Tibial artery (tissue), 4 donors: ENCODE results near the gene RIC1.

Source experiments
- DNase-seq, 2 donors: peaks; one replicate each; pipeline ENCODE4 v3.0.0-alpha.2; 2019
- H3K27ac ChIP-seq, 2 donors: fragments of 200-600 bp; sonication (generic) in 1 of 2; 1 replicate in 1 of 2; 2 replicates in 1 of 2; pipeline ENCODE4 v1.5.1; 2018 to 2019; ENCODE audit warnings: mild to moderate bottlenecking in 1 of 2
- H3K27me3 ChIP-seq, 2 donors: fragments of 200-600 bp; sonication (generic) in 1 of 2; one replicate each; pipeline versions ENCODE4 v1.5.1 to v1.6.0; 2016 to 2019
- H3K36me3 ChIP-seq, 3 donors: fragments of 200-600 bp; sonication (generic) in 2 of 3; one replicate each; pipeline ENCODE4 v1.5.1; 2016 to 2019; ENCODE audit warnings: mild to moderate bottlenecking in 2 of 3
- H3K4me1 ChIP-seq, 4 donors: fragments of 200-600 bp; sonication (generic) in 2 of 4; 1 replicate in 3 of 4; 2 replicates in 1 of 4; pipeline ENCODE4 v1.5.1; 2016 to 2019
- H3K4me3 ChIP-seq, 2 donors: fragments of 200-600 bp; sonication (generic) in 1 of 2; 1 replicate in 1 of 2; 2 replicates in 1 of 2; pipeline ENCODE4 v1.5.1; 2018 to 2019; ENCODE audit warnings: mild to moderate bottlenecking in 2 of 2
- H3K9me3 ChIP-seq, 3 donors: fragments of 200-600 bp; sonication (generic) in 1 of 3; one replicate each; pipeline ENCODE4 v1.5.1; 2016 to 2019
- CTCF ChIP-seq, 2 experiments: fragments of 200-600 bp in 1 of 2; fragments of 450-650 bp in 1 of 2; IDR thresholded peaks; one replicate each; pipeline ENCODE4 v1.5.1; 2017 to 2019; ENCODE audit warnings: antibody characterized with exemption in 2 of 2, mild to moderate bottlenecking in 1 of 2, moderate library complexity in 1 of 2
- intact Hi-C: fragments of 100-400 bp; cut with DNase I; formaldehyde crosslinking; loops from one replicate; pipeline ENCODE4 v1.15.0; 2023; ENCODE audit warnings: low total_unique reads

RIC1 gene

GRCh38 chr9:5800969-5801738 lies 172.2 kb downstream of the RIC1 start:
- no peak for TF ChIP-seq CTCF (IDR thresholded peaks at IDR 0.05)
- Histone ChIP-seq H3K4me1 (peaks cover 0 to 16% (median 6%) of the 10 kb centered on the region in 4 donors), H3K9me3 (no peaks in the 10 kb centered on the region), H3K4me3 (no peak overlapping the region), H3K27me3 (no peaks in the 10 kb centered on the region), H3K36me3 (peaks cover 0 to 3% (median 0%) of the 10 kb centered on the region in 3 donors), H3K27ac (no peak overlapping the region)
- intact Hi-C loops, result no loop called here
- no peak for DNase-seq

GRCh38 chr9:5801739-5802113 lies 172.8 kb downstream of the RIC1 start:
- TF ChIP-seq CTCF (IDR thresholded peaks at IDR 0.05), result no peak
- intact Hi-C loops, result no loop called here
- DNase-seq, result no peak
- no peaks in the 10 kb centered on the region for H3K27me3 ChIP-seq
- H3K36me3 ChIP-seq, result peaks cover 0 to 3% (median 0%) of the 10 kb centered on the region in 3 donors
- H3K27ac ChIP-seq, result no peak overlapping the region
- no peaks in the 10 kb centered on the region for H3K9me3 ChIP-seq
- no peak overlapping the region for H3K4me3 ChIP-seq
- H3K4me1 ChIP-seq, result peaks cover 0 to 16% (median 6%) of the 10 kb centered on the region in 4 donors

GRCh38 chr9:5805478-5805877 lies 176.6 kb downstream of the RIC1 start:
- intact Hi-C loops, result no loop called here
- Histone ChIP-seq H3K4me1 (peaks cover 0 to 16% (median 6%) of the 10 kb centered on the region in 4 donors), H3K36me3 (peaks cover 8 to 23% (median 12%) of the 10 kb centered on the region in 3 donors), H3K27ac (no peak overlapping the region), H3K9me3 (no peaks in the 10 kb centered on the region), H3K27me3 (no peaks in the 10 kb centered on the region), H3K4me3 (no peak overlapping the region)
- no peak for TF ChIP-seq CTCF (IDR thresholded peaks at IDR 0.05)
- no peak for DNase-seq

GRCh38 chr9:5811751-5812150 lies 182.8 kb downstream of the RIC1 start:
- Histone ChIP-seq H3K9me3 (no peaks in the 10 kb centered on the region), H3K27ac (no peak overlapping the region), H3K27me3 (no peaks in the 10 kb centered on the region), H3K36me3 (peaks cover 8 to 52% (median 27%) of the 10 kb centered on the region in 3 donors), H3K4me1 (no peaks in the 10 kb centered on the region), H3K4me3 (no peak overlapping the region)
- no peak for TF ChIP-seq CTCF (IDR thresholded peaks at IDR 0.05)
- no peak for DNase-seq
- intact Hi-C loops, result no loop called here

- intact Hi-C loops, result no loop called here
- H3K27ac ChIP-seq, result no peak overlapping the region
- H3K4me1 ChIP-seq, result no peaks in the 10 kb centered on the region
- H3K9me3 ChIP-seq, result no peaks in the 10 kb centered on the region
- no peak for TF ChIP-seq CTCF (IDR thresholded peaks at IDR 0.05)
- DNase-seq, result no peak
- no peak overlapping the region for H3K4me3 ChIP-seq
- peaks cover 8 to 41% (median 27%) of the 10 kb centered on the region in 3 donors for H3K36me3 ChIP-seq
- no peaks in the 10 kb centered on the region for H3K27me3 ChIP-seq
These were observed 184.9 kb downstream of the RIC1 start for GRCh38 chr9:5813824-5814223.
